ENCODE data around the gene CCDC50.

The CCDC50 gene

GRCh38 chr3:191368755-191369615 is 39.8 kb downstream of the CCDC50 start:
- H3K4me3 ChIP-seq, result no peak overlapping the region
- peak overlapping the region in 1 of 21 experiments; percentile 19 for H3K27ac ChIP-seq

GRCh38 chr3:191369616-191370010 is 40.4 kb downstream of the CCDC50 start:
- H3K27ac ChIP-seq, result peak overlapping the region in 2 of 21 experiments; percentile 19 to 36

GRCh38 chr3:191372122-191372521 is 42.9 kb downstream of the CCDC50 start:
- H3K27ac ChIP-seq, result no peak overlapping the region

More at GRCh38 chr3:191369616-191370010, 40.4 kb downstream of the CCDC50 start:
- H3K4me3 ChIP-seq, result no peak overlapping the region

GRCh38 chr3:191373327-191373726 is 44.1 kb downstream of the CCDC50 start:
- H3K27ac ChIP-seq, result no peak overlapping the region
- H3K4me3 ChIP-seq, result no peak overlapping the region

More at GRCh38 chr3:191372122-191372521, 42.9 kb downstream of the CCDC50 start:
- H3K4me3 ChIP-seq, result no peak overlapping the region

GRCh38 chr3:191376516-191377141 is 47.4 kb downstream of the CCDC50 start:
- peak overlapping the region in 16 of 21 experiments; percentile 4 to 75 (median 57) for H3K27ac ChIP-seq
- no peak overlapping the region for H3K4me3 ChIP-seq

DNA sequence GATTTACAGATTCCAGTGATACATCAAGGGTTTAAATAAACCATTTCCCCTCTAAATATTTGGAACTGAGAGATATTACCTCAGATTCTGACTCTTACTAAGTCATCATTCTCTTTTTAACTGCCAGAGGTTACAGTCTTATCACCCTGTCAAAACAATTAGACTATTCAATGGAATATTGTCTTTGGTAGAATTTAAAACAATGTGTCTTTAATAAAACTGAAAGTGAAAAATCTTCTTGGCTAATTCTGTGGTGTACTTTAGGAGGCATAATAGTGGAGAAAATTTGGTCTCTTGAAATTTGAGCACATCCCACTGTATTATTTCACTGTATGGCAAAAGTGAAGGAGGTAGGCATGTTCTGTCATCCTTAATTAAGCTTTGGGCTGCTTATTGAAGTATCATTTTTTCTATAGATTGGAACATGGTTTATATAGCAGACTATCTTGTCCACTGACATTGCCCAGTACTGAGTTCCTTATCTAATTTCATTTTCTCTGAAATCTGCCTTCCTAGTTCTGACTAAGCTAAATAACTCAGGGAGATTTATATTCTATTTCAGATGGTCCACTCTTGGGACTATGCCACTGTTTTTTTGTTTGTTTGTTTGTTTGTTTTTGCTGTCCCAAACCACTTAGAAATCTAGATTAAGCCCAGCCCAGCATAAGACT is 49.1 kb downstream of the CCDC50 start:
- Histone ChIP-seq H3K27ac (peak overlapping the region in 3 of 21 experiments; percentile 18 to 75 (median 55)), H3K4me3 (no peak overlapping the region)

DNA sequence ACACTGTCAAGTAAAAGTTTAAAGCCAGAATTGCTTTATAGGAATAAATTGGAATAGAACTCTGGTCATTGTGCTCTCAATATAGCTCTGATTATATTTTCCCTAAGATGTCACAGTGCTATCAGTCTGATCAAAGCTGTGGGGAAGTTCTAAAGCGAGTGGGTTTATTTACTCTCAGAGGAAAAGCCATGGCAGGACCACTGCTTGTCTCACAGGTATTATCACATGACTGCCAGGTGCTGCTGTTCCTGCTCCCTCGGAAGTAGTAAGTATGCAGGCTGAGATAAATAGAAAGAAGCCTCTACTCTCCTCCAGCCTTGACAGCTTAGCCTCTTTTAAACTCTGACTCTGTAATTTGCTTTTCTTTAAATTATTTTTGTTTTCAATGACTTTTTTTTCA is 50.3 kb downstream of the CCDC50 start:
- Histone ChIP-seq H3K27ac (no peak overlapping the region), H3K4me3 (no peak overlapping the region)

DNA sequence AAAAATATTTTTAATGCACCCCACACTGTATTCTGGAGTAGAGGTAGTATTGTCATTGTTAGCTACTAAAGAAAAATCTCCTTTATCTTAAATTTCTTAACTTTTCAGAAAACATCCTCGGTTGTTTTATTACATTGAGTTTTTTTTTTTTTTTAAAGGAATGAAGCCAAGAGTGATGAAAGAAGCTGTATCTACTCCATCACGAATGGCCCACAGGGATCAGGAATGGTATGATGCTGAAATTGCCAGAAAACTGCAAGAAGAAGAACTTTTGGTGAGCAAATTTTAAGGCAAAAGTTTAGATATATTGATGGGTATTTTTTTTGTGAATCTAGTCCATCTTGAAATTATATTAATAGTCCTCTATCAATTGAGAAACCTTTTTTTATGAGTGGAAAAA is 50.8 kb downstream of the CCDC50 start:
- Histone ChIP-seq H3K4me3 (no peak overlapping the region), H3K27ac (no peak overlapping the region)

DNA sequence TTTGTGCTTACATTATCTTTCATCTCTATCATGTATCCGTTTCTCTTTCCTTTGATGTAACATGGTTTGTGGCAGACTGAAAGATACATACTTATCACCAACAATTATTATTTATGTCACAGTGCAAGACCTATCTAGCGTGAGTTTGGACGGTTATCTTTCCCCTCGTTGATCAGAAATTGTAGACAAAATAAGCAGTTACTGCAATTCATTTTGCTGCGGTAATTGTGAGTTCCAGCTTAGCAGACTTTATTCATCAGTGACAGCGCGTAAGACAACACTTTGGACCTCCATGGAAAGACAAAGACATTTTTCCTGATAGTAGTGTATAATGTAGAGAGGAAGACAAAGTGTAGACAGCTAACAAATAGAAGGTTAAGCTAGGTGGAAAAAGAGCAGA is 52.1 kb downstream of the CCDC50 start:
- Histone ChIP-seq H3K4me3 (no peak overlapping the region), H3K27ac (no peak overlapping the region)

DNA sequence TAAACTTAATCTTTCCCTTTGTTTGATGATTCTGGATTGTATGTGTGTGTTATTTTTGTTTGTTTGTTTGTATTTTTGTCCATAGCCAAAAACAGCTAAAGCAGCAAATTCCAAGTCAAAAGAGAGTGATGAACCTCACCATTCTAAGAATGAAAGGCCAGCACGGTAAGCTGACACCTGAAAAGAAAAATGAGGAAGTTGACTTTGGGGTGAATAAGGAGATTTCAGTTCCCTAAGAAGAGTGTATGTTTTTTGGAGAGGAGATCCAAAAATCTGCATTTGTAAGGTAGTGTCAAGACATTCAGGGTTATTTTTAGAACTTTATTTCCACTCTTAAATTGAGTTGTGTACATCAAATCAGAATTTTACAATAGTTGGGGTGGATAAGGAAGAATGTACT is 53.5 kb downstream of the CCDC50 start:
- Histone ChIP-seq H3K27ac (peak overlapping the region in 1 of 21 experiments; percentile 51), H3K4me3 (no peak overlapping the region)

- Histone ChIP-seq H3K27ac (peak overlapping the region in 1 of 21 experiments; percentile 51), H3K4me3 (no peak overlapping the region)
These were observed 53.9 kb downstream of the CCDC50 start for GRCh38 chr3:191383124-191383523.

DNA sequence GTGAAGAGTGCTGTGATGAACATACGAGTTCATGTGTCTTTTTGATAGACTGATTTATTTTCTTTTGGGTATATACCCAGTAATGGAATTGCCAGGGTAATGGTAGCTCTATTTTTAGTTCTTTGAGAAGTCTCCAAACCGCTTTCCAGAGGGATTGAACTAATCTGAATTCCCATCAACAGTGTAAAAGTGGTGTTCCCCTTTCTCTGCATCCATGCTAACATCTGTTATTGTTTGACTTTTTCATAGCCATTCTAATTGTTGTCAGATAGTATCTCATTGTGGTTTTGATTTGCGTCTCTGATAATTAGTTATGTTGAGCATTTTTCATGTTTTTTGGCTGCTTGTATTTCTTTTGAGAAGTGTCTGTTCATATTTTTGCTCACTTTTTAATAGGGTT is 55.9 kb downstream of the CCDC50 start:
- Histone ChIP-seq H3K27ac (no peak overlapping the region), H3K4me3 (no peak overlapping the region)

DNA sequence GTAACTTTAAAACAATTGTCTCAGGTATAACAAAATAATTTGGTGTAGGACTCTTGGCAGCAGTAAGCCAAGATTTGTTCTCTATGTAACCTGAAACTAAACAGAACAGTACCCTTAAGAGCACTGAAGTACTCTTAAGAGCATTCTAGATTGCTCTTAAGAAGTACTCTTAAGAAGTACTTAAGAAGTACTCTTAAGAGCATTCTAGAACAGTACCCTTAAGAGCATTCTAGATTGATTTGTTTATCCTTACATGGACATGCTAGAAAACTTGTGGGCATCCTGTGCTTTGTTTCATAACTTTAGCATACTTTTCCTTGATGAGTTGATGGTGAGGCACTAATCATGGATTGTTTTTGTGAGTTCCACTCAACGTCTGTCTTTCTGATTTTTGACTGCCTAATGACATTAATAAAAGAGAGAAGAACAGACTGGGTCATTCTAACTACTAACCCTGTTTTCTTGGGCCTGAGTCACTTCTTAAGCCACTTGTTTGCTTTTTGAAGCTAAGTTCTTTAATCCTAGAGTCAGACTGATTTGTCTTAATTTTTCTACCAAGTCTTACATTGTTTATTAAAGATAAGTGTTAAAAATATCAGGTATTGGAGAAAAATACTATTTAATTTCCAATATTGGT is 58.4 kb downstream of the CCDC50 start:
- H3K27ac ChIP-seq, result no peak overlapping the region
- H3K4me3 ChIP-seq, result no peak overlapping the region

DNA sequence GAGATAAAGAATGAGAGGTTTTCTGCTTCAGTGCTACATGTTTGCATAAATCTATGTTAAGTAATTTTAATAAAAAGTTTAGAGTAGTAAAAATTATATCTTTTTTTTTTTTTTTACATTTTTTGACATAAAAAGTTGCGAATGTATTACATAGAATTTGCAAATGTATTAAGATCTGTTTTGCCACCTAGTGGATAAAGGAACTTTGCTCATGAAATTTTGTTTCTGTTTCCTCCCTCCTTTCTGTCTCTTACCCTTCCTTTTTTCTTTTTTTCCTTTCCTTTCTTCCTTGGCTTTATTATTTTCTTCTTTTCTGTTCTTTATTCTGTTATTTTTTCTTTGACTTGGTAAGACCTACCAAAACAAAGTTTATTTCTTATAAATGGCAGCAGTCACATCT is 59.6 kb downstream of the CCDC50 start:
- no peak overlapping the region for H3K27ac ChIP-seq
- no peak overlapping the region for H3K4me3 ChIP-seq

DNA sequence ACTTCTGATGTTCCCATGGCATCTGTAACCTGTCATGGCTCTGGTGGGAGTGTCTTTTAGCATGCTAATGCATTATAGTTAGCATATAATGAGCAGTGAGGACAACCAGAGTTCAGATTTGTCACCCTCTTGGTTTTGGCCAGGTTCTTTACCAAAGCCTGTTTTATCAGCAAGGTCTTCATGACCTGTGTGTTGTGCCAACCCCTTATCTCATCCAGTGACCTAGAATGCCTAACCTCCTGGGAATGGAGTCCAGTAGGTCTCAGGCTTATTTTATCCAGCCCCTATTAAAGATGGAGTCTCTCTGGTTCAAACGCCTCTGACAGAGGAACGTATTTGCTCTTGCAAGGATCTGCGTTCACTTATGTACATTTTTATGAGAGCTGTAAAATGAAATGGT is 61.4 kb downstream of the CCDC50 start:
- H3K27ac ChIP-seq, result no peak overlapping the region
- H3K4me3 ChIP-seq, result no peak overlapping the region

DNA sequence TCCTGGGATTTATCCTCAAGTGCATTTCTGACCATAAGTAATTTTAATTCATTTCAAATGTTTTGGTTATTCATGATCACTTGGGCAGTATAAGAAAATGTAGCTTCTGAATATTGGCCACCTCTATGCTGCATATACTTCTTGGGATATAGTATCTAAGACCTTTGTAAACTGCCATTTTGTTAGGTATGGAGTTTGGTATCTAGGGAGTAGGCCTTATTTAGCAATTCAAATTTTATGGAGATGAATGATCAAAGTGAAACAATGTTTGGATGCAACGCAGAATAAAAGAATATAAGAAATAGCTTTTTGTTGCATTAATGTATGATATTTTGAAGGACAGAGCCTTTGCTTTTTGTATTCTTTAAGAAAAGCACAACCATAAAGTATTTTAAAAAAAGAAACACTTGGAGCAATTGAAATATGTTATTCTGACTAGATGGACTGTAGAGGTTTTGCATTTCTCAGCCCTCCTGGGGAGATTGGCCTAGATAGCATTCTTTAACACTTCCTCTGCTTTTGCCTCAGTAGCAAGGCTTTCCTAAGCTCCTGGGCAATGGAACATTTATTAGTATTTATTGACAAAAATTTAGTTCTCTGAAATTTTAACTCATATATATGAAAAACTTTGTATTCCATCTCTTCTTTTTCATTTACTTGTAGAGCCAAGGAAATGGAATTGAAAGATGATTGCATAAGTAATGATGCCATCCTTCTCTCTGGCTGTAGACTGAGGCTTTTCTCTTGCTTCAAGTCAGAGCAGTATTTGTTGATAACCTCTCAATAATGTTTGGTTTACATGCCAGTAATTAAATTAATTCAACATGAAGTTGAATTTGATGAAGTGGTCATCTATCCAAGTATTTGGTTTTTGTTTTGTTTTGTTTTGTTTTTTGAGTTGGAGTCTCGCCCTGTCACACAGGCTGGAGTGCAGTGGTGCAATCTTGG is 62.9 kb downstream of the CCDC50 start:
- no peak overlapping the region for H3K4me3 ChIP-seq
- no peak overlapping the region for H3K27ac ChIP-seq

DNA sequence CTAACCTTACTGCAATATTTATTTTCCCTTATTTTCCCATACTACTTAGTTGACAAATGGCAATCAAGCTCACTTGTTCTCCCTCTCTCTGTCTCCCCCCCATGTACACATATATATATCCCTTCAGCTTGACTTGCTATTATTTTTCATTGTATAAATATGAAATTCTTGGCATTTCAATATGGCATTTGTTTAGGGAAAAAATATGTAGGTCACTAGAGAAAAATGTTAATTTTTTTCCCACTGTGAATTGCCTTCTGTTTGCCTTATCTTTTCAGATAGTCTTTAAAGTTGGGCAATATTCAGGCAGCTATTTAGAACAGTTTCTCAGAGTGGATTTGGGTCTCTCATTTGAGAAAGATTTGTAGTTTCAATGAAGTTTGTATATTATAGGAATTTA is 64.0 kb downstream of the CCDC50 start:
- Histone ChIP-seq H3K4me3 (no peak overlapping the region), H3K27ac (no peak overlapping the region)

DNA sequence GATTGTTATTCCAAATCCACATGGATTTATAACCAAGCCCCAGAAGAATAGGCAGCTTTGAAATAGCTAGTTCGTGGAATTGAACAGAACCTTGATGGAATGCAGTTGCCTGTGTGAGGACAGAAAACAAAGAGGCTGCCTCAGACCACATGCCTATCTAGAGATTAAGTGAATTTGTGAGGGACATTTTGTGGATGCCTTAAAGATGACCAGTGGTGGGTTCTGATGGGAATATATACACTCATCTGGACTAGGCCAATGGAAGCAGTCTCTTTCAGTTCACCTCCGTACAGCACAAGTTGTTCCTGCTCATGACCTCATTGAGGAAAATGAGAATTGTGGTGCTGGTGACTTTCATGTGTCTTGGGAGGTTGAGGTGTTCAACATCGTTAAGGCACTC is 68.6 kb downstream of the CCDC50 start:
- Histone ChIP-seq H3K27ac (no peak overlapping the region), H3K4me3 (no peak overlapping the region)

GRCh38 chr3:191398607-191399006 is 69.4 kb downstream of the CCDC50 start:
- no peak overlapping the region for H3K4me3 ChIP-seq
- no peak overlapping the region for H3K27ac ChIP-seq

All from skin epidermis (tissue), 12 donors.